Measurements from ENCODE around the gene GRAMD2B.
A peak's percentile ranks its signal among the peaks of the same experiment; 100 is the strongest.
"Not testable (repeated sequence)": the region's sequence is repeated elsewhere in the genome, so short reads cannot be mapped to it uniquely, and the experiment has no call there.

Gene GRAMD2B

DNA sequence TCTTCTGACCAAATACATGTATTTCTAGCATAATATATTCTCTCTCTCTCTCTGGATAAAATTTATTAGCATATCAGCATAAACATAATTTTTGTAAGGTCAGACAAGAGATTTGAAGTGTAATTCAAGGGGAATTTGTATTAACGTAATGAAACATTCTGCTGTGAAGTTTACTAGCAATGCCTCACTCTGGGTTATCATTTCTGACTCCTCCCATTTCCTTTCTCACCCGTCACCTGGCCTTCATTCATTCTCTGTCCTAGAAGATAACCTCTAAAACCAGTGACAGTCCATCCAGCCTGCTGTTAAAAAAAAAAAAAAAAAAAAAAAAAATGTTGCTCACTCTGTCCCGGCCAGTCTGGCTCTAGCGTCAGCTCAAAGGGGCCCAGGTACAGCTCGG lies 27.1 kb downstream of the GRAMD2B start:
- DNase-seq = no peak

DNA sequence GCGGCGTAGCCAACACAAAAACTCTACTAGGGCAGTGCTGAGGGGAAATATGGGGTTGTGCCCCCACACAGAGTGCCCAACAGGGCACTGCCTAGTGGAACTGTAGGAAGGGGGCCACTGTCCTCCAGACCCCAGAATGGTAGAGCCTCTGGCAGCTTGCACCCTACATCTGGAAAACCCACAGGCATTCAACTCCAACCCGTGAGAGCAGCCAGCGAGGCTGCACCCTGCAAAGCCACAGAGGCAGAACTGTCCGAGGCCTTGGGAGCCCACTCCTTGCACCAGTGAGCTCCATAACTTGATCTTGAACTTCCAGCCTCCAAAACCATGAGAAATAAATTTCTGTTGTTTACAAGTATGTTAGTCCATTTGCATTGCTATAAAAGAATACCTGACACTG lies 27.7 kb downstream of the GRAMD2B start:
- no peak for DNase-seq

DNA sequence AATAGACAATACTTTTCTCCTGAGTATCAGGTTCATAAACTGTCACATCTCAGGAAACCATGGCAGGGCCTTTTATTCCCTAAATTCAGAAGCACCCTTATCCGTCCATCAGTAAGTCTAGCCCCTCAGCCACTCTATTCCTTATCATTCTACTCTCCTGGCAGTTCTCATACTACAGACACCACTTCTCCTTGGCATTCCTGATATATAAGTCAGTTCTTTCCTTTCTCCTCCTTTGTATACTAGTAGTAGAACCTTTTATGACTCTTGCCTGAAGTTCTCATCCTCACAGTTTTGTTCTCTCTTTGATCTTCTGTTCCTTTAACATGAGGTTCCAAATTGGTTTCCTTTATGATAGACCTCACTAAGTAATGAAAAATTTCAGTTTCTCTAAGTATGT lies 29.3 kb downstream of the GRAMD2B start:
- DNase-seq = no peak

DNA sequence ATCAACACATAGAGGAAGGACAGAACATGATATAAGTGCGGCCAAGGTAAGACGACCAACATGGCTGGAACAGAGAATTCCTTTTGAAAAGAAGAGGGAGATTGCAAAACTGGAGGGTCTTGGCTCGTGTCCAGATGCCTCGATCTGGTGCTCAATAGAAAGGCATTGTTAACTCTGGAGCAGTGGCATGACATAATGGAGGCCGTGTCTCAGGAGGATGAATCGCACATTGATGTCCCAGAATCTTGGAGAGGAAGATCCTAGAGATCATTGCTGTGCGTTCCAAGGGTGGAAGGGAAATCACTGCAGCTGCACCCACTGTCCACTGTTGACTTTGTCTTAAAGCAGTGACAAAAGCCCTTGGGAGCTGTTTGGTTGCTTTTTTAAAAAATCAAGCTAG lies 30.9 kb downstream of the GRAMD2B start:
- no peak for DNase-seq

DNA sequence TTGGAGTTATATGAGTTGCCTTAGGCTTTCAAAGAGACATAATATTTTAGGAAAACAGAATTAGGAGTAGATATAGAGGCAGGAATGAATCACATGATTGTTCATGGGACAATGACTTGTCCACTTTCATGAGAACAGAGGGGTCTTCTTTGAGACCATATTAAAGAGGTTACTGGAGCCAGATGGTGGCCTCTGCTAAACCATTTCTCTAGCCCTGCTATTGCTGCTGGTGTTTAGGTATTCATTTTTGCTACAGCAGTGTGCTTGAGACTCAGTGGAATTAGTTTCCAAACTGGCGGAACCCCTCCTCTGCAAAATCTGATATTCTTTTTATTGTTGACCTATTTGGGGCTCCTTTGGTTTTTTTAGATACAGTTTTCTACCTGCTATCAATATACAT lies 31.3 kb downstream of the GRAMD2B start:
- DNase-seq = no peak

DNA sequence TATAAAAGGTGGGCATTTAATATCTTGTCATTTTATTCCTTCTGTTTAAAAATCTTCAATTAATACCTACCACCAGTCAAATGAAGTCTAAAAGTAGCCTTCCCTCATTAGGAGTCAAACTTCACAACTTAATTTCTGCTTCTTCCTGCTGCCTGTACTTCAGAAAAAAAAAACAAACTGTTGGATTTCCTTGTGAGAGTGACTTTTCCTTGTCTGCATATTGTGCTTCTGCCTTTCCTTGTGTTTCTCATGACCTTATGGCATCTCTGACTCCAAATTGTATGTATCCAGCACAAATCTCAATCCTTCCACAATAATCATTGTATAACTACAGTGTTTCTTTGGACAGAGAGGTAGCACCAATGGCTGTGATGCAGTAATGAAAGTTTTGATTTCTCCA lies 32.1 kb downstream of the GRAMD2B start:
- DNase-seq = no peak

DNA sequence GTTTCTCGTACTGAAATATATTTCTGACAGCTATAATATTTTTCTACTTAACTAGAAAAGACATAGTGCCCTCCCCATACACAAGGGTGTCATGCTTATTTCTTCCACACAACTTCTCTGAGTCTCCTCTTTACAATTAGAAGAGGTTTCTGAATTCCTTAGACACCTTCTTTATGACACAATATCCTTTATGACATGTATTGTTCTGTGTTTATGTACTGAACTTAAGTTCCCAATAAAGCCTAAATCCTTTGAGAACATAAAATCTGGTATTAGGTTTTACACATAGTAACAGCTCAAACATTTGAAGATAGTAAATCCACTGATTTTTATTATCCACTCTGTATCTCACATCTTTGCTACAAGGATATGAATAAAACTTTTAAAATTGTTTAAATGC lies 32.5 kb downstream of the GRAMD2B start:
- no peak for DNase-seq

DNA sequence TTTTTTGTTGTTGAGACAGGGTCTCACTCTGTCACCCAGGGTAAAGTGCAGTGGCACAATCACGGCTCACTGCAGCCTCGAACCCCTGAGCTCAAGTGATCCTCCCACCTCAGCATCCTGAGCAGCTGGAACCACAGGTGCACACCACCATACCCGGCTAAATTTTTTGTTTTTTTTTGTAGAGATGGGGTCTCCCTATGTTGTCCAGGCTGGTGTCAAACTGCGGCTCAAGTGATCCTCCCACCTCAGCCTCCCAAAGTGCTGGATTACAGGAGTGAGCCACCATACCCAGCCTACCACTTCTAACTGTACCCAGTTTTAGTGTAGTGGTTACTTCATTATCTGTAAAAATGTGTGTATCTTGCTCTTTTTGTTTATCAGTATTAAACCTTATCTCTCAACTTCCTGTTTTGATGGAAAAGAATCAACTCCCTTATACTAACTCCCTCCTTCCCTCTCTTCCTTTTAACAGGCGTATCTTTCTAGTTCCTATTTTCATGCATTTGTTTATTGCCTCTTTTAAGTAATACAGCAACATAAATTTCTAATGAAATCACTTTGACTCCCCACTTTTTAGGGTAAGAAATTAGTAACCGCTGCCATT lies 33.1 kb downstream of the GRAMD2B start:
- DNase-seq = no peak

DNA sequence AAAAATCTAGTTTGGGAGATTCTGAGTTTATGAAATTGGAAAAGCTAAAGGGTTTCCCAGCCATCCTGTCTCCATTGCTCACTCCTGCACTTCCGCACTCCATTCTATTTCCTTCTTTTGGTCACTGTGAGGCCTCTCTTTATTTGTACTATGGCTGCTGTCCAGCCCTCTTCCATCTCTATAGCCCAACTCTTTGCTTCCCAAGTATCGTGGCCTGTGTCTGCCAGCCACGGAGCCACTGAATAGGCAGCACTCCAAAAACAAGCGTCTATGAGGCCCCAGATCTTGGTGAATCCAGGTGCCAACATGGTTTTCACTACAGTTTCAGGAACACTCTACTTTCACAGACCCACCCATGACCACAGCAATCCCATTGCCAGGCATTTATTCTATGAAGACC lies 37.2 kb downstream of the GRAMD2B start:
- DNase-seq = no peak

DNA sequence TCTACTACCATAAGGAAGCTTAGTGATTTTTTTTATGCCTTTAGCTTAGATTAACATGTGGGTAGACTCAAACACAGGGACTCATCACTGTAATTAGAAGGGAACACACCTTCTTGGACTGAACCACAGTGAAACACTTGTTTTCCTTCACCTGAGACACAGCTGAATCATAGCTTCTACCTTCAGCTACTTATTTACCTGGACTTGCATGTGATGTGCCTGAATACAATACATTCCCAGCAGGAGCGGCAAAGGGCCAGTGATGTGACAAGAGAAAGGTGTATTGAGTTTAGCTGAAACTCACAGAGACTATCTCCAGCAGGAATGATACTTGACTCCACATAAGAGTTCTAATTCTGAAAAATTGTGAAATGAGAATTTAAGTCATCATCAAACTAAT lies 37.8 kb downstream of the GRAMD2B start:
- no peak for DNase-seq

DNA sequence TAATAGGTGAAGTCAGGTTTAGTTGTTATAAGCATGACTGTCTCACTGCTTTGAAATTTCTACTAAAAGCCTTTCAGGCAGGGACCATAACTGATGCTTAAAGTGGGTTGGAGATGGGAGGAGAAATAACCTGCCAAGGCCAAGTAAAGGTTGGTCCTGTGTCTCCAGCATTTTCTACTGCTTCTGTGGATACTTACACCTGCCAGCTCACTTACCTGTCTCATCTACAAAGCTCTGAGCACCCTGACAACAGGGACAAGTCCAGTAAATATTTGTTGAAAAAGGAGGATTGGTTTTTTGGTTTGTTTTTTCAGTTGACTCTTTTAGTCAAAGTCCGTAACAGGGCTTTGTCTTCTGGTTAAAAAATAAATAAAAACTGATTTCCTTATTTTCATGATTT lies 38.6 kb downstream of the GRAMD2B start:
- no peak for DNase-seq

DNA sequence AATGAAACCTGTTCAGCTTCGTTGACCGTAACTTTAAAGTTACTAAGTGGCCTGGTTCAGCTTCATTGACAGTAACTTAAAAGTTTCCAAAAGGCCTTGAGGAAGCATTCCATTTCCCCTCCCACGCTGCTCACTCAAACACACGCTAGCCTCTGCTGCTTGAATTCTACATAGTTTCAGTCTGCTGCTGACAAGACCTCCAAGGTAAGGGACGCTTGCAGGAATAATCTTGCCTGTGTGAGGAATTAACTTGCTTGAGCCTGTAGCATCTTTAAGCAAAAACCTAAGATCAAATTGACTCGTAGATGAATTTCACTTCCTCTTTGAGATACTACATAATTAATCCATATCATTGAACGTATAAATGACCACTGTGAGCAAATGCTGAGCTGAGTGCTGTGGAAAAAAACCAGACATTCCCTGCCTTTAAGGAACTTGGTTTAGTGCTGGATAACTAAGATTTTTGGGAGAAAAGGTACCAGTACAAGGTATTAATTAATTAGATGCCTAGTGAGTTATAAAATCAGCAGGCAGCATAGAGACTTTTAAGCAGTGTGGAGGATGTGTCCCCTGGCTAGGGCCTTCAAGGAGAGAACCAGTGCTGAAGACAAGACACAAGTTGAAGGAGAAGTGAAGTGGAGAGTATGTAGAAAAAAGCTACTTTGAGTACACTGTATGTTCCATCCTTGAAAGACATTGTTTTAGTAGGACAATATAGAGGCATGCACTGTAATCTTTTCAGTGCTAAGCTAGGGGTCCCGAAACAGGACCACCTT lies 39.2 kb downstream of the GRAMD2B start:
- DNase-seq = no peak

DNA sequence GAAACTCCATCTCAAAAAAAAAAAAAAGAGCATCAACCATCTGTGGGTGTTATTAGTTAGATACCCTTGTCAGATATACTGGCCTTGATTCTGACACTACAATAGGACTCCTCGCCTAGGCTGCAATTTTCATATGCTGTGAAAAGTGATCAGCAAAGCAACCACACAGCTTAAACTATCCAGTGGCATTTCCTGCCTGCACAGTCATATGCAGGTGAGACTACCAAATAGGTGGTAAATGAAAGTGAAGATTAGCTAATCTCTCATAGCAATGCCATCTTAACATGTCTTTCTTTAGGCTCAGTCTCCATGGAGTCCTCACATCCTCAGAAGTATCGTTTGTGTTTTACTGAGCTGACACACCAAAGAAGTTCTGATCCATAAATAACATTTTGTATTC lies 40.8 kb downstream of the GRAMD2B start:
- no peak for DNase-seq

DNA sequence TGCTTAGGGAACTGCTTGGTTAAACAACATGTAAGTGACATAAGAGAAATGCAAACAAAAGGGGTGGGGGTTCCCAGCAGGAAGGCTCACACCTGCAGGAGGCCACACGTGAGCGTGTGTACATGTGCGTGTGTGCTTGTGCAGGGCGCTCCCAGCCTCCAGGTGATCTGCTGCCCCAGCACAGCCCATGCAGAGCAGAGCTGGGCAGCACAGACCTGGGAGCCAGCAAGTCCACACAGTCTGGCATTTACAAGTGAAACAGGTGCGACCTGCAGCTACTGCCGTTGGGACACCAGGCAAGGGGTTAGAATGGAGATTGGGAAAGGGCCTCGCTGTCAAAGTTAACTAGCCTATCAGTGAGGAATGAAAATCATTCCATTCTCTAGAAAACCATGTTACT lies 41.8 kb downstream of the GRAMD2B start:
- DNase-seq = no peak

DNA sequence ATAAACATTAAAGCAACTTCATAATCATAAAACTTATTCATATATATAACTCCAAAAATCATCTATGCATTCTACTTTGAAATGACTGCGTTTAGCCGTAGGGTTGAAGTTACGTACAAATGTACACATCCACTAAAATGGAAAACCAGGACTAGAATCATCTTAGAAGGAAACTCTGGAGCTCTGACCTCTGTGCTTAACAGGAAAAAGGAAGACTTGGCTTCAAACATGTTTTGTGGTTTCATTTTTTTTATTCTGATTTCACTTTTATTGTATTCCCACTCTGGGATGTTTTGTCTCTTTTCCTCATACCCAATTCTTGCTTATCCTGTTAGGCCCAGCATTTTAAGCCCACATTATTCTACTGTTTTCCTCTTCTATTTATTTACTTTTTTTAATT lies 44.9 kb downstream of the GRAMD2B start:
- no peak for DNase-seq

DNA sequence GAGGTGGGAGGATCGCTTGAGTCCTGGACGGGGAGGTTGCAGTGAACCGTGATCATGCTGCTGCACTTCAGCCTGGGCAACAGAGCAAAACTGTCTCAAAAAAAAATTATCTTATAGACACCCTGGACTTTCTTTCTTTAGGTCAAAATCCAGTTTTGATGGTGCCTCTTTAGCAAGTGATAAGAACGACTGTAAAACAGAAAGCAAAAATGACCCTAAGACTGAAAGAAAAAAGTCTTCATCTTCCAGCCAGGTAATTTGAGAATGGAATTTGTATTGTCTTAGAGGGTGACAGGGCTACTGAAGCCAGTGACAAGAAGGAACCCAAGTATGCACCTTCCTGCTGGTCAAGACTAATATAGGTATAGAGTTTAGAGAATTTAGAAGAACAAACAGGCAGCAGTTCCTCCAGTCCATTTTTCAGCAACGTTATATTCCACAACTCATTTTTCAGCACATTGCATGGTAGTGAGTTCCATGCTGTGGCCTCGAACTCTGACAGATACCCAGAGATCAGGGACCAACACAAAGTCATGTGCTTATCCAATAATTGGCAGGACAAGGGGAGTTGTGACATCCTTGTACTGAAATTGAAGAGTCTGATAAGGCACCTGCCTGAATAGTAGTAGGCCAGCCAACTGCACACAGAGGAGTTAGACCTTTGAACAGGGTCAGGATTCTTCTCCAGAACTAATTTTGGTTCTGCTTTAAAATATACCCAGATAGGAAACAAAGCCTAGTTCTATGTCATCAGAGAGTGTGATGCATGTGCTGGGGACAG lies 46.5 kb downstream of the GRAMD2B start:
- DNase-seq = no peak

DNA sequence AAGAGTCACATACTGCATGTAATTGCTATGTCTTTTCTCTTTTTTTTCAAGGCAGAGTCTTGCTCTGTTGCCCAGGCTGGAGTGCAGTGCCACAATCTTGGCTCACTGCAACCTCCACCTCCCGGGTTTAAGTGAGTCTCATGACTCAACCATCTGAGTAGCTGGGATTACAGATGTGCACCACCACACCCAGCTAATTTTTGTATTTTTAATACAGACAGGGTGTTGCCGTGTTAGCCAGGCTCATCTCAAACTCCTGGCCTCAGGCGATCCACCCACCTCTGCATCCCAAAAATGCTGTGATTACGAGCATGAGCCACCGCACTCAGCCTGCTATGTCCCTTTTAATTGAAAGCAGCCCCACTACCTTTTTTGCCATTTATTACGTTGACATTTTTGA lies 47.3 kb downstream of the GRAMD2B start:
- not testable (repeated sequence) for DNase-seq

DNA sequence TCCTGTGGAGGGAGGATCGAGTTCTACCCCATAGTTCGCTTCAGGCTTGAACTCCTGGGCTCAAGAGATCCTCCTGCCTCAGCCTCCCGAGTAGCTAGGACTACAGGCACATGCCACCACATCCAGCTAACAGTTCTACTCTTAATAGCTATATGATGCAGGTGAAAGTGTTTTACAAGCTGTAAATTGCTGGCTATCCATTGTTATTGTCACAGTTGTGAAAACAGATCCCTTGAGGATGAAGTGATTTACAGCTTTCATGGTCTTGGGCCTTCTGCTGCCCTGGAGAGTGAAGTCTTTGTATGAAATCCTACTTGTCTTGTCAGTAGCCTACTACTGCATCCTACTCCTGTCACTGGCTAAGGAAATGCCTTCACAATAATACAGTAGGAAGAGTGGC lies 48.0 kb downstream of the GRAMD2B start:
- DNase-seq = no peak

DNA sequence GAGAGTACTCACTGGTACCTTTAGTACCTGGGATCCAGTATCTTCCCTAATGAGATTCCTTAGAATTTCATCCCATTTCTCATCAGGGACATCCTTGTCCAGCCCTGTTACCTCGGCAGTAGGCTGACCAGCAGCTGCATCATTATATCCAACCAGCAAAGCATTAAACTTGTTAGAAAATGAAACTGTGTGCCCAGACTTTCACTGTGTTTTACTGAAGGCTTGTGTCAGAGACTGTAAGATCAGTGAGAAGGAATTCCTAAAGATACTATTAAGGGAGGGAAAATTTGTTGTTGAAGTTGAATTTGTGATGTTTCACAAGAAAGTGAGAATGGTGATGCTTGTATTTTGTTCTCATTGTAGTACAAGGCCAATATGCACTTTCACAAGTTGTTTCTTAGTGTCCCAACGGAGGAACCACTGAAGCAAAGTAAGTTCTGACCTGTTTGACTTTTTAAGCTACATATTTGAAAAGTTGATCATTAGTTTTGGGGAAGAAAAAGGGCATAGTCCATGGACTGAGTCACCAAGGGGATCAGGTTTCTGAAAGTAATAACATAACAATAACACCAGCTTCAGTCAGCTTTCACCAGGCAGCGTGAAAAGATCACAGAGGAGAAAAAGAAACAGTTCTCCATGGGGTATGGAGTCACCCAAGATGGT lies 48.8 kb downstream of the GRAMD2B start:
- peak; percentile 79 for DNase-seq

DNA sequence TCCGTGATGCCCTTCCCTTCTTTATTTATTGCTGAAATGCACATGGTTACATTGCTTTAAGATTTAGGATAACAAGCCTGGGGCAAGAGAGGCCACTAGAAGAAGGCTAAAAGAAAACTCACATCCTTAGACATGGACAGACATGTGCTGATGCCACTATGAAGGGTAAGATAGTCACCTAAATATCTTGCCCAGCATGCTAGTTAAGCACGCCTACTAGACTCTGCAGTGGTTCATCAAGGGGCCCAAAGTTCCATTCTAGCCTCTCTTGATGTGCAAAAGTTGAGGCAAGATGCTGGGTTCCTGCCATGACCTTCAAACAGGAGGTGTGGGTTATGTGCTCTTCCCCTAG lies 49.3 kb downstream of the GRAMD2B start:
- no peak for DNase-seq

DNA sequence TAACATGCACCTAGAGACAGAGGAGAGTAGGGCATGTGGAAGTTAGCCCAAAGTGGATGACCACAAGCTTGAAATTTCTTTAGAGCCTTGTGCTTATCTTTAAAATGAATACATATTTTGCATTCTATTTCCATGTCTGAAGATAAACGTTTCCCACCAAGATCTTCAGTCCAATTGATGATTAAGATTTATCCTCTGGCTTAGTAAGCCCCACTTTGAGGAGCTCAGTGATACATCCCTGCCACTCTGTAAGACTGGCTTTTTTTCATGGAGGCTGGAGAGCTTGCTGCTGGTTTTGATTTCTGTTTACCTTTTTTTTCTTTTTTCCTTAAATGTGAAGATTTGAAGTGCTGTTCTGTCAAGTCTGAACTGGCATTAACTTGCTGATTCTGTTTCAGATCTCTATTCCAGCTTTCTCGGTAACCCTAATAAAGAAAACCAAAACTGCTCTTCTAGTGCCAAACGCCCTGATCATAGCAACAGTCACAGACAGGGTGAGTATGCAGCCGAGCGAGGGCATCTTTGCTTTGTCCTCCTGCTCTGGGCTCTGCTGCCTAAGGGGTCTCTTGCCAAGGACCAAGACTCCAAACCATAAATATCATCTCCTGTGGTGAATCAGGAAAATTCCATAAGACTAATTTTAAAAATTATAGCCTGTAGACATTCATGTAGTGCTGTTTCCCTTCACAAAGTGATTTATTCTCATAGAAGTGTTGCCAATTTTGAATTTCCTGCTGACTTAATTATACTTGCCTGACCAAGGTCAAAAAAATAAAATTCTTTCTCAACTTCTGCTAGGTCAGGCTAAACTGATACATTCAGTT lies 54.3 kb downstream of the GRAMD2B start:
- DNase-seq = peak; percentile 42

DNA sequence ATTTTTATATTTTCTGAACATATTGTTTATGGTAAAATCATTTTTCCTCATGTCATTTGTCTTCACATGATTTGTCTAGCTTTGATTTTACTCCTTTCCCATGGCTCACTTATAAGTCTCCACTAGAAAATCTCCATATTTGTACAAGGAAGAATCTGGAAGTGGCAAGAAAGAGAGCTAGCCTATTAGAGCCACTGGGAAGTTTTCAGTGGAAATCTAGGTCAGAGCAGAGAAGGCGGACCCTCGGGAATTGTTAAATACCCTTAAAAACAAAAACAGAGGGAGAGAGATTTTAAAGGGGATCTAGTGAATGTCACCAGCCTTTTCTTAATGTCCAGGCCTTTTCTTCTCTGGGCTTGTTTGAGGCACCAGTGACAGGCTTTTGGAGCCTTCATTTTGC lies 56.6 kb downstream of the GRAMD2B start:
- DNase-seq = no peak

DNA sequence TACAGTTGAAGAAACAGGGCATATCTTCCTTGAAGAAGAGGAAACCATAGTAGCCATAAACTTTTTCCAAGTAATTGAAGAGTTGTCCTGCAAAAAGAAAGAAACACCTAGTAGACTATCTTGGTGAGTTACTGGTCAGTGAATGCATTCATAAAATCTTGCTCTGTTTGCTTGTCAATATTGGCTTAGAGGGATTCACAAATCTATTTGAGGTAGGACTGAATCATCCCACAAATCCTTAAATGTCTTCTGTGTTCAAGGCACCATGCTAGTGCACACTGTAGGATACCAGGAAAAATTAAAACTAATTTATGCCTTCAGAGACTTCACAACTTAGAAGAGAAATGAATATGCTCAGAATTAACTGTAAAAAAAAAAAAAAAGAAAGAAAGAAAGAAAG lies 57.6 kb downstream of the GRAMD2B start:
- DNase-seq = no peak

Measured in fibroblast of skin of scalp (primary cell).